CD4-positive, alpha-beta T cell treated with Interleukin-17A for 4 hours (primary cell): Measurements from ENCODE around the gene NDOR1.

Experiments used
- DNase-seq: peaks from one replicate; pipeline ENCODE4 v3.0.0-alpha.2; 2020; ENCODE audit warnings: mixed read lengths

The NDOR1 gene

DNA sequence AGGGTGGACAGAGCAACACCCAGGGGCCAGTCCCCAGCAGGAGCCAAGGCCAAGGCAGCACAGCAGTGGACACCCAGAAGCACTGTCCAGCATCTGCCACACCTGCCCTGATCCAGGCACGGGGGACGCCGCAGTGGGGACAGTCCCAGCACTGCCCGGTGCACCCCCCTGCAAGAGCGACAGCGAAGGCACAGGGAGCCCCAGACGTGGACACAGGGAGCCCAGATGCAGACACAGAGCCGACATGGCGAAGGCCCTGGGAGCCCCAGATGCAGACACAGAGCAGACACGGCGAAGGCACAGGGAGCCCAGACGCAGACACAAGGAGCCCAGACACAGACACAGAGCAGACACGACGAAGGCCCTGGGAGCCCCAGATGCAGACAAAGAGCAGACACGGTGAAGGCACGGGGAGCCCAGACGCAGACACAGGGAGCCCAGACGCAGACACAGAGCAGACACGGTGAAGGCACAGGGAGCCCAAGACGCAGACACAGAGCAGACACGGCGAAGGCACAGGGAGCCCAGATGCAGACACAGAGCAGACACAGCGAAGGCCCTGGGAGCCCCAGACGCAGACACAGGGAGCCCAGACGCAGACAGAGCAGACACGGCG is 21.4 kb upstream of the NDOR1 start:
- DNase-seq, result no peak

GRCh38 chr9:137184881-137185660 is 20.4 kb upstream of the NDOR1 start:
- DNase-seq, result no peak

GRCh38 chr9:137185921-137186320 is 19.6 kb upstream of the NDOR1 start:
- DNase-seq, result no peak

DNA sequence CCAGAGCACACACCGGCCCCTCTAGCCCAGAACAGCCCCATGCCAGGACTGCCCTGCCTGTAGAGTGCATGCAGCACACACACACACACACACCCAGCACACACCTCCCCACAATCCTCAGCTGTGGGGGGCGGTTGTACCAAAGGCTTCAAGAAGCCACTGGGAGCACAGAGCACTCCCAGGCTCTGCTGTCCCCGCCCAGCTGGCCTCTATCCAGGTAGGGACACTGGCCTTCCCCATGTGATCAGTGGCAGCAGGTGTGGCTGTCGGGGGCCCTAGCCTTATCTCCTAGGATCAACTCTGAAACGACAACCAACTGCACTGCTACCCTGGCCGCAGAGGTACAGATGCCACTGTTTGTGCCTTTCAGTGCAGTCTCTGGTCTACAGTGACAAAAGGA is 19.1 kb upstream of the NDOR1 start:
- no peak for DNase-seq

DNA sequence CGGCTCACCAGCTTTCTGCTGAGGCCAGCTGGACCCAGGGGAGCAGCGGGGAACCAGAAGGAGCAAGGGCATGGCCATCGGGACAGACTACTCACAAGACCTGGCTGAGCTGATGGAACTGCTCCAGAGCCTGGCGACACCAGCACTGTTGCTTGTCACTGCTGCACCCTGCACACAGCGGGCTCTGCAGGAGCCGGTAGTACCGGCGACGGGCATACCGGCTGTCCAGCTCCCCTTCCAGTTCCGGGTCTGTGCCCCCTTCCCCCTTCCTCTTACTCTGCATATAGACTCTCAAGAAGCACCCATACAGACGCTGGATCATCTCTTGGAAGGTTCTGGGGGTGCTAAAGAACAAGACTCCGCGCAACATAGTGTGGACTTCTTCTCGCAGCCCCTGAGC is 18.1 kb upstream of the NDOR1 start:
- DNase-seq, result no peak

GRCh38 chr9:137188086-137188489 is 17.4 kb upstream of the NDOR1 start:
- no peak for DNase-seq

- peak; percentile 94 for DNase-seq
Observed at GRCh38 chr9:137188490-137189296, 16.8 kb upstream of the NDOR1 start, which contains the start of the genes ANAPC2 and SSNA1. TSS of gene ANAPC2 (minus strand) at chr9:137188560. CDS start at chr9:137188532, 28 bp downstream. TSS of gene SSNA1 (plus strand) at chr9:137188676. CDS start at chr9:137188727, 51 bp downstream.

DNA sequence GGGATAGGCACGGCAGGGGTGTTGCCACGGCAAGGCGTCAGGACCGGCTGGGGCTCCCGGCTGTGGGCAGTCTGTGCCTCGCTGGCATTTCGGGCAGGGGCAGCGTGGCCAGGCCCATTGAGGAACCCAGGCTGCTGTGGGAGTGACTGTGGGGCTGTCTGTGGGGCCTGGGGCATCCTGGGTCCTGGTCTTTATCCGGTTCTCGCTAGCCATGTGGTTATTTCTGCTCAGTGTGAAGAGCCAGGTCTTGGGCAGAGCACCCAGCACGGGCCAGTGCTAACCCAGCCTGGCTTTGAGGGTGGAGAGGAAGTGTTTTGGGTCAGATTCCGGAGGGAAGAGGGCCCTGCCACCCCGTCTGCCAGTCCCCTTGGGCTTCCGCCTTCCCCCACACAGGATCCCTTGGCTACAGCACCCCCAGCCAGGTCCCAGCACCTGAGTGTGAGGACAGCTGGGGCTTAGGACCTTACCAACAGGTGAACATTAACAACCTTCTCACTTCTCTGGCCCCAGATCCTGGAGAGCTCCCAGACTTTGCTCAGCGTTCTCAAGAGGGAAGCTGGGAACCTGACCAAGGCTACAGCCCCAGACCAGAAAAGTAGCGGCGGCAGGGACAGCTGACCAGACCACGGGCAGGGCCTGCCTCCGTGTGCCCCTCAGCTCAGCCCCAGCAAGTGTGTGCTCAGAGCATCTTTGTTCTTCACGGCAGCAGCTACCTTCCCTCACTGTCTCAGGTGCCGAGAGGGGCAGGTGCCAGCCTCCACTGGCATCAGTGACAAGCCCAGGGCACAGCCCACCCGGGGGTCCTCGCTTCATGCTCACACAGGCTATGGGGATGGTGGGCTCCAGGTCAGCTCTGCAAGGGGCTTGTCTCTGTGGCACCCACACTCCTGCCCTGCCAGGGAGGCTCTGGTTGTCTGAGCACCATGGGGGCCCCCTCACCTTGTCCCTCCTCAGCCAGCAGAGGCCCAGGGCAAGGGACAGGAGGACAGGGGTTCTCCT is 15.9 kb upstream of the NDOR1 start:
- DNase-seq, result no peak

DNA sequence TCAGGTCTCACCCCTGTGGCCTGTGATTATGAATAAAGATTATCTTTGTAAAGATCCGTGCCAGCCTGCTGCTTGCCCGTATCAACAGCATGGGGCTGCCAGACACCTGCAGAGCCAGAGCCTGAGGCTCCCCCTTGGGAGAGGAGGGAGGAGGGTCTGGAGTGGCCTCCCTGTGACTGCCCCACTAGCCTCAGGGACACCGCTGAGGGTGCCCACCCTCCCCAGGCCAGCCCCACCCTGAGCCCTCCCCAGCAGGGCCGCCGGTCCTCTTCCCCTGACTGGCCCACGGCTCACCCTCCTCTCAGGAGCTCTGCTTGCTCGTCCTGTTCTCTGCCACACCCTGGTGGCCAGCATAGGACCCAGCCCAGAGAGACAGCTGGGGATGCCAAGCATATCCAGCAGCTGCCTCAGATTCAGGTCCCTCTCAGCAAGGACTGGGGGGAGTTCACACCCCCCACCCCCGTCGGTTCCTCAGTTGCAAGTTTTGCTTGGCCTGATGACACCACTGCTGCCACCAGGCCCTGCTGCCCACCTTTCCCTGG is 15.1 kb upstream of the NDOR1 start:
- no peak for DNase-seq

GRCh38 chr9:137191245-137191644 is 14.3 kb upstream of the NDOR1 start:
- no peak for DNase-seq

- DNase-seq, result no peak
Observed at GRCh38 chr9:137191691-137192447, 13.6 kb upstream of the NDOR1 start.

- no peak for DNase-seq
Observed at GRCh38 chr9:137192448-137192780, 13.1 kb upstream of the NDOR1 start.

DNA sequence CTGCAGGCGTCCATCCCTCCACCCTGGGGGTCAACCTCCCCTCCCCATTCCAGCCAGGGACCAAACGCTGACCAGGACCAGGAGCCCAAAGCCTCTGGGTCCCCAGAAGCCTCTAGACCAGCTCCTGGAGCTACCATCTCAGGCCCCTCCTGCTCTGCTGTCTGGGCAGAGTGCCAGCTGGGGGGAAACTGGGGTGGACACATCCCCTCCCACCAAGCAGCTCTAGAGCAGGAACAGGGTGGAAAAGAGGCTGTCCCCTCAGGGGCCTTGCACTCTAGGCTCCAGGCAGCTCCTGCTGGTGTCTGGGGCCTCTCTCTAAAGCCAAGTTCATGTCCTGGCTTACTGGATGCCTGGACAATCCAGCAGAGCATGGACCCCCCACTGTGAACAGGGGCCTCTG is 12.6 kb upstream of the NDOR1 start:
- no peak for DNase-seq

GRCh38 chr9:137193771-137194170 is 11.7 kb upstream of the NDOR1 start:
- DNase-seq, result no peak

- no peak for DNase-seq
Observed at GRCh38 chr9:137194388-137194787, 11.1 kb upstream of the NDOR1 start.

DNA sequence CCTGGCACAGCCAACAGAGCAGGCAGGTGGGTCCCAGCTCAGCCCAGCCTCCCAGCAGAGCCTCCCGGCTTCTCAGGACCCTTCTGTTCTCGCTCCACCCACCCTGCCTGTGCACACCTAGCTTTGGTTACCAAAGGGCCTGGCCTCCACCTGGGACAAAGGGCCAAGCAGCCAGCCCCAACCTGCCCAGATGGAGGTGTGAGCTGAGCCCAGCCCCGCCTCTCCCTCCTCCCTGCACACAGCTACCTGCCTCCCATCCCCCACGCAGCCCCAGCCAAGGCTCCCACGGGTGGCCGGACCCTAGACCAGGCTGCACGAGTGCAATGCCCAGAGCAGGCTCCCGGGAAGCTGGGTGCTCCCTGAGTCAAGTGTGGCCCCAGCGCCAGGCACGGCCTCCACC is 10.6 kb upstream of the NDOR1 start:
- no peak for DNase-seq

DNA sequence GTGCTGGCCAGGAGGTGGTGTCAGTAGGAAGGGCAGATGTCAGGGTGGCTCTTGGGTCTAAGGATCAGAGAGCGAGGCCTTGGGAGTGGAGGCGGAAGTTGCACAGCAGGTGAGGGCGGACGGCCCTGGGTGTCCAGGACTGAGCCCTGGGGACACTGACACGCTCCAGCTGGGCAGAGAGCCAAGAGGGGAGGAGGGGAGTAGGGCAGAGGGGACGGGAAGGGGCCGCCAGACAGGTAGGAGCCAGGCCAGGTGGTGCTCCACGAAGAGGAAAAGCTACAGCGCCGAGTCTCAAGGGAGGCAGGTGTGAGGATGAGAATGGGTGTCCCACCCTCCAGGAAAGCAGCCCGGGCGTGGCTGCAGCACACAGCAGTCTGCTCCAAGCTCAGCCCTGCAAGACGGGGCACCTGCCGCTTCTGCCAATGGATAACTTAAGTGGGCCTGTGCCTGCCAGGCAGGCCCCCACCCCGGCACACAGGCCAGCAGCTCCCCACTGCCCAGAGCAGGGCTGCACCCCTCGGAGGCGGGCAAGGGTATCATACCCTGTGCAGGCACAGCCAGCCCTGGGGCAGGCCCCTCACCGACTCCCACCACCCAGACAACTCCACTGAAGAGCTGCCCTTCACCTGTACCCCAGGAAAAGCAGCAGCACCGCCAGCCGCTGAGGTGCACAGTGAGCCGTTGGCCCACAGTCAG is 9.8 kb upstream of the NDOR1 start:
- no peak for DNase-seq

GRCh38 chr9:137198051-137198901 is 7.2 kb upstream of the NDOR1 start:
- DNase-seq, result no peak

DNA sequence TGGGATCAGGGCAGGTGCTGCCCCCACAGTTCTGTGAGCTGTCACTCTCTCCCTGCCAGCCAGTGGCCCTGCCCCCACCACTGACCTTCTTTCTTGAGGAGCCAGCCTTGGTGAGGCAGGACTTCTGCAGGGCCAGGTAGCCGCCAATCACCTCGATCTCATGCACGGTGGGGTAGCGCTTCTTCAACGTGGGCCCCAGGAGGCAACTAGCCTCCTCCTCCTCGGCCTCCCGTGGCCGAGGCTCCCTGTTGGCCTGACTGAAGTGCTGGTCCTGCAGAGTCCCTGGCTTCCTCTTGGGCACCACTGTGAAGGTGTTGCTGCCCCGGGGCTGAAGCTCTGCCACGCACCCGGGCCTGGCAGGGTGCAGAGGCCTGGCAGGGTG is 6.6 kb upstream of the NDOR1 start:
- no peak for DNase-seq
